K562 (cell line): ENCODE measurements around the gene POU3F1. TPM values are rescaled to one million over a fixed set of nuclear protein-coding genes. Genes with fewer than 3 reads are reported as not detected.

Experiments
- ATAC-seq: fragments of 200-7000 bp; cut with Tn5 transposase; 3 replicates; pipeline ENCODE4 v1.9.1; 2020; ENCODE audit warnings: moderate library complexity
- BruUV-seq: library from RNA; stranded (reverse); fragments of 400-500 nt; replicated peaks from 2 replicates; lab custom pipeline; 2021; lab: Mats Ljungman, UMichigan
- CTCF ChIA-PET: fragments of 300-600 bp; formaldehyde crosslinking; extraction: SDS; loops from one replicate; lab custom pipeline; 2021; ENCODE audit warnings: low intra/inter-chr PET ratio; lab: Yijun Ruan, JAX
- POLR2A ChIA-PET: fragments of 300-600, 350-650 bp; sonication (Branson Sonifier 250); formaldehyde crosslinking; extraction: SDS; loops from one replicate; lab custom pipeline; 2021; ENCODE audit warnings: antibody characterized with exemption, inconsistent platforms; lab: Yijun Ruan, JAX
- DNase-seq, 4 experiments: peaks; one replicate each; pipeline versions ENCODE4 v3.0.0 to v3.0.0-alpha.2; 2011 to 2018; ENCODE audit warnings: low spot score in 3 of 4, mixed read lengths in 3 of 4; ENCODE audit errors: extremely low read depth in 1 of 4
- FAIRE-seq: peaks from 2 replicates; lab custom pipeline; 2011; peaks lifted over from hg19 to GRCh38; lab: Jason Lieb, UNC
- H2AFZ ChIP-seq: 2 replicates; pipeline ENCODE4 v1.6.0; 2011; ENCODE audit warnings: low read depth, low read length, control low read depth, inconsistent platforms
- H3K27ac ChIP-seq: fragments of 200-600 bp; 3 replicates; pipeline ENCODE4 v1.8.0; 2011; ENCODE audit warnings: low read depth, mild to moderate bottlenecking, control low read depth, inconsistent platforms, low read length, moderate library complexity, mixed read lengths; ENCODE audit errors: extremely low read depth
- H3K27me3 ChIP-seq, 2 experiments: fragments of 300-600 bp in 1 of 2; 2 replicates in 1 of 2; 3 replicates in 1 of 2; pipeline versions ENCODE4 v1.6.0 to v1.8.0; 2011; ENCODE audit warnings: inconsistent platforms in 2 of 2, low read length in 2 of 2, mild to moderate bottlenecking in 1 of 2, mixed read lengths in 1 of 2, moderate library complexity in 1 of 2; ENCODE audit not compliant: control insufficient read depth in 2 of 2, insufficient read depth in 2 of 2
- H3K36me3 ChIP-seq: fragments of 300-600 bp; 3 replicates; pipeline ENCODE4 v1.8.0; 2011; ENCODE audit warnings: mild to moderate bottlenecking, low read length, inconsistent platforms; ENCODE audit not compliant: control insufficient read depth, insufficient read depth
- H3K4me1 ChIP-seq, 2 experiments: fragments of 200-600 bp in 1 of 2; replicated peaks in 1 of 2; 2 replicates in 1 of 2; 3 replicates in 1 of 2; pipeline versions ENCODE4 v1.5.1 to v1.8.0; 2011; ENCODE audit warnings: inconsistent platforms in 2 of 2, low read length in 2 of 2, mild to moderate bottlenecking in 1 of 2, mixed read lengths in 1 of 2, moderate library complexity in 1 of 2; ENCODE audit not compliant: control insufficient read depth in 2 of 2, insufficient read depth in 2 of 2
- H3K4me2 ChIP-seq: 2 replicates; pipeline ENCODE4 v1.6.1; 2011; ENCODE audit warnings: low read length, control low read depth, inconsistent platforms, mixed read lengths; ENCODE audit not compliant: insufficient read depth
- H3K4me3 ChIP-seq: fragments of 200-600 bp; sonication (generic), shearing (Covaris generic); 2 replicates; pipeline ENCODE4 v1.5.1; 2016; ENCODE audit warnings: control low read depth, inconsistent platforms
- H3K79me2 ChIP-seq: fragments of 200-600 bp; 3 replicates; pipeline ENCODE4 v1.8.0; 2011; ENCODE audit warnings: low read length, inconsistent platforms; ENCODE audit not compliant: control insufficient read depth, insufficient read depth
- H3K9ac ChIP-seq, 2 experiments: 2 replicates each; pipeline versions ENCODE4 v1.6.0 to v1.6.1; 2011; ENCODE audit warnings: low read depth in 2 of 2, low read length in 2 of 2, control low read depth in 1 of 2, inconsistent platforms in 1 of 2, mild to moderate bottlenecking in 1 of 2, mixed read lengths in 1 of 2; ENCODE audit not compliant: insufficient read depth in 1 of 2
- H3K9me1 ChIP-seq: one replicate; pipeline ENCODE4 v1.6.0; 2011; ENCODE audit warnings: inconsistent platforms, mild to moderate bottlenecking, low read length, moderate library complexity; ENCODE audit not compliant: control insufficient read depth, insufficient read depth
- H3K9me3 ChIP-seq: replicated peaks from 2 replicates; pipeline ENCODE4 v1.5.1; 2011; ENCODE audit warnings: low read depth, low read length, inconsistent platforms; ENCODE audit not compliant: control insufficient read depth, insufficient read depth
- H4K20me1 ChIP-seq: replicated peaks from 2 replicates; pipeline ENCODE4 v1.6.1; 2011; ENCODE audit warnings: low read length, inconsistent platforms, mixed read lengths; ENCODE audit not compliant: control insufficient read depth, insufficient read depth
- ARHGAP35 ChIP-seq: fragments of 450-650 bp; IDR thresholded peaks from 2 replicates; pipeline ENCODE4 v1.6.1; 2018; ENCODE audit not compliant: partially characterized antibody
- CC2D1A ChIP-seq: fragments of 450-650 bp; IDR thresholded peaks from 2 replicates; pipeline ENCODE4 v1.6.1; 2017; ENCODE audit warnings: mild to moderate bottlenecking
- E2F1 ChIP-seq: sonication (generic); formaldehyde crosslinking; IDR thresholded peaks from 2 replicates; pipeline ENCODE4 v1.8.1; 2023; ENCODE audit warnings: mild to moderate bottlenecking, missing genetic modification reagents, moderate library complexity
- ETV1 ChIP-seq: fragments of 450-650 bp; conservative IDR thresholded peaks from 2 replicates; pipeline ENCODE4 v1.6.1; 2016; ENCODE audit warnings: missing genetic modification characterization, control low read depth, low read depth, missing compliant biosample characterization
- MAZ ChIP-seq, 2 experiments: fragments of 450-650 bp in 1 of 2; sonication (generic) in 1 of 2; formaldehyde crosslinking; IDR thresholded peaks in 1 of 2; conservative IDR thresholded peaks in 1 of 2; 2 replicates each; pipeline versions ENCODE4 v1.4.0 to v1.5.0; 2020; ENCODE audit warnings: mild to moderate bottlenecking in 1 of 2, missing genetic modification reagents in 1 of 2
- MED1 ChIP-seq: sonication (generic); formaldehyde crosslinking; IDR thresholded peaks from 2 replicates; pipeline ENCODE4 v1.8.1; 2023; ENCODE audit warnings: missing genetic modification reagents, borderline replicate concordance
- POLR2AphosphoS5 ChIP-seq: IDR thresholded peaks from 2 replicates; pipeline ENCODE4 v1.6.1; 2011; ENCODE audit warnings: mild to moderate bottlenecking, low read depth, low read length, moderate library complexity; ENCODE audit not compliant: control insufficient read depth, insufficient read depth
- WGBS: fragments of 100-300 bp; shearing (Covaris generic); methylation state at CpG from one replicate; pipeline ENCODE4 v1.1.6; 2016; ENCODE audit warnings: low coverage, mixed read lengths; ENCODE audit not compliant: insufficient coverage; ENCODE audit errors: missing lambda C conversion rate; 5-methylcytosine and 5-hydroxymethylcytosine counted together
- in situ Hi-C: fragments of 300-500 bp; cut with MboI; formaldehyde crosslinking; loops from 4 replicates; pipeline ENCODE4 v1.15.0; 2018; ENCODE audit warnings: inconsistent platforms, mixed read lengths
- intact Hi-C: fragments of 100-400 bp; cut with micrococcal nuclease; formaldehyde crosslinking; loops from 2 replicates; pipeline ENCODE4 v1.14.2; 2022
- polyA plus RNA-seq, 8 experiments: library from polyadenylated mRNA; depleted of rRNA in 4 of 8; stranded (reverse) in 5 of 8; unstranded in 3 of 8; fragments of >200 nt; fragmentation: Nextera tagmentation in 2 of 8; fragmentation: Illumina TruSeq in 1 of 8; extraction: Ambion mirVana in 2 of 8; extraction: Trizol in 1 of 8; gene quantifications; 2 replicates each; pipeline versions ENCODE4 v1.2.1 to v1.2.3, GENCODE V29; 2011 to 2014; ENCODE audit warnings: inconsistent platforms in 1 of 8, missing spikeins in 1 of 8
- total RNA-seq, 7 experiments: library from RNA; depleted of rRNA in 6 of 7; stranded (reverse); fragments of >200 nt in 6 of 7; fragmentation: Illumina TruSeq in 2 of 7; extraction: Trizol in 2 of 7; gene quantifications; 2 replicates each; pipeline versions ENCODE4 v1.2.1 to v1.2.3, GENCODE V29; 2011 to 2021; ENCODE audit warnings: low replicate concordance in 1 of 7

The POU3F1 gene
- total and polyA plus RNA-seq, 9 of the 15 experiments (the other 6 are each of a cell fraction or from before 2014, with no cell fraction given), result 0.09 TPM; not detected in 8

- no peak for TF ChIP-seq E2F1
- 0 out of 2 replicates have a peak, but pooled peaks have one; percentile 40 for TF ChIP-seq POLR2AphosphoS5
- no peak for TF ChIP-seq ETV1 (tag)
- no peak for TF ChIP-seq MED1 (CRISPR knock-in tag)
- TF ChIP-seq ARHGAP35, result no peak
These were observed 19.1 kb downstream of the POU3F1 start (continued) for GRCh38 chr1:38027201-38028104.

- in situ Hi-C loops, result loop anchor here (25.0 kb wide), 1 partner anchor 561 kb away; no protein-coding TSS in a partner anchor
- TF ChIP-seq CC2D1A (0 out of 2 replicates have a peak, but pooled peaks have one; percentile 14), MAZ (CRISPR knock-in tag; conservative IDR thresholded peaks at IDR 0.05 in 1 of 2, IDR thresholded peaks at IDR 0.05 in 1 of 2) (0 out of 4 replicates have a peak, but pooled peaks of 1 of the 2 experiments have one; percentile 22)
These were observed 19.9 kb downstream of the POU3F1 start for GRCh38 chr1:38026592-38027200.

More at GRCh38 chr1:38026592-38027200, 19.9 kb downstream of the POU3F1 start:
- Histone ChIP-seq H3K9me1 (no peaks in the 10 kb centered on the region), H3K4me1 (peaks cover 10 to 34% of the 10 kb centered on the region in 2 experiments; a peak in 4 of 5 replicates), H2AFZ (no peak overlapping the region), H3K27ac (no peak overlapping the region), H3K27me3 (no peaks in the 10 kb centered on the region), H3K9me3 (no peaks in the 10 kb centered on the region), H3K4me3 (no peak overlapping the region), H3K79me2 (peaks cover 3% of the 10 kb centered on the region; the same call in 1 of the 3 replicates), H4K20me1 (peaks cover 21% of the 10 kb centered on the region), H3K9ac (peak overlapping the region in 1 of 2 experiments; percentile 42; a peak in 2 of 4 replicates), H3K36me3 (peaks cover 58% of the 10 kb centered on the region), H3K4me2 (no peak overlapping the region)
- no TSS peak for BruUV-seq
- intact Hi-C loops, result no loop called here
- FAIRE-seq (peak; percentile 80), DNase-seq (peak in 2 of 4 experiments; percentile 58 to 65), ATAC-seq (peak; percentile 69)
- CTCF ChIA-PET, result interaction anchor here (0.6 kb wide), 3 partner anchors 551 to 1054 kb away, joined by 3 to 5 read pairs (median 4); no protein-coding TSS in a partner anchor
- POLR2A ChIA-PET, result interaction anchor here (0.6 to 7.5 kb wide), 9 partner anchors 8 to 554 kb away, joined by 3 to 71 read pairs (median 7); partner anchors contain the start of gene UTP11
- WGBS, result 83% methylated on average over 8 of the region's 8 CpGs
